Subcutaneous abdominal adipose tissue (tissue), 5 donors: ENCODE data around the gene TRPV4.
"Not testable (repeated sequence)": the region's sequence is repeated elsewhere in the genome, so short reads cannot be mapped to it uniquely, and the experiment has no call there.

Experiments used
- H3K27ac ChIP-seq: one replicate; pipeline ENCODE4 v1.7.0; 2013; ENCODE audit warnings: low read depth, mild to moderate bottlenecking, inconsistent platforms, low read length, moderate library complexity
- H3K27me3 ChIP-seq, 5 donors: one replicate each; pipeline ENCODE4 v1.7.0; 2013; ENCODE audit warnings: low read length in 5 of 5, inconsistent platforms in 1 of 5; ENCODE audit not compliant: control insufficient read depth in 5 of 5, insufficient read depth in 4 of 5
- H3K36me3 ChIP-seq, 5 donors: one replicate each; pipeline ENCODE4 v1.7.0; 2013; ENCODE audit warnings: low read length in 5 of 5; ENCODE audit not compliant: control insufficient read depth in 5 of 5, insufficient read depth in 5 of 5
- H3K4me1 ChIP-seq, 5 donors: one replicate each; pipeline ENCODE4 v1.7.0; 2013; ENCODE audit warnings: low read length in 5 of 5, mild to moderate bottlenecking in 3 of 5, moderate library complexity in 1 of 5; ENCODE audit not compliant: control insufficient read depth in 5 of 5, insufficient read depth in 5 of 5
- H3K4me3 ChIP-seq, 5 donors: one replicate each; pipeline ENCODE4 v1.7.0; 2013; ENCODE audit warnings: low read length in 5 of 5, low read depth in 1 of 5
- H3K9ac ChIP-seq, 5 donors: one replicate each; pipeline ENCODE4 v1.7.0; 2013; ENCODE audit warnings: low read length in 5 of 5, mild to moderate bottlenecking in 4 of 5, moderate library complexity in 3 of 5
- H3K9me3 ChIP-seq, 5 donors: one replicate each; pipeline ENCODE4 v1.7.0; 2013; ENCODE audit warnings: low read length in 5 of 5; ENCODE audit not compliant: control insufficient read depth in 5 of 5
- donor health status: healthy.
- donor health status: healthy.
- donor health status: healthy.
- donor health status: healthy.
- donor health status: healthy.

TRPV4 gene

GRCh38 chr12:109876406-109876805, 43.2 kb upstream of the TRPV4 start:
- H3K9me3 ChIP-seq: no peaks in the 10 kb centered on the region
- peaks cover 7 to 38% (median 24%) of the 10 kb centered on the region in 5 donors for H3K4me1 ChIP-seq
- H3K36me3 ChIP-seq: peaks cover 0 to 10% (median 2%) of the 10 kb centered on the region in 5 donors
- H3K27me3 ChIP-seq: no peaks in the 10 kb centered on the region
- no peak overlapping the region for H3K27ac ChIP-seq
- no peak overlapping the region for H3K4me3 ChIP-seq
- no peak overlapping the region for H3K9ac ChIP-seq

GRCh38 chr12:109875572-109876131, 42.5 kb upstream of the TRPV4 start:
- Histone ChIP-seq H3K9ac (no peak overlapping the region), H3K27ac (no peak overlapping the region), H3K36me3 (peaks cover 0 to 10% (median 2%) of the 10 kb centered on the region in 5 donors), H3K4me3 (no peak overlapping the region), H3K9me3 (no peaks in the 10 kb centered on the region), H3K4me1 (peaks cover 7 to 34% (median 19%) of the 10 kb centered on the region in 5 donors), H3K27me3 (no peaks in the 10 kb centered on the region)

- Histone ChIP-seq H3K9me3 (no peaks in the 10 kb centered on the region), H3K4me1 (peaks cover 2 to 17% (median 5%) of the 10 kb centered on the region in 5 donors), H3K36me3 (peaks cover 0 to 10% (median 2%) of the 10 kb centered on the region in 5 donors), H3K27me3 (no peaks in the 10 kb centered on the region), H3K9ac (no peak overlapping the region), H3K4me3 (no peak overlapping the region), H3K27ac (no peak overlapping the region)
These were observed 40.5 kb upstream of the TRPV4 start for GRCh38 chr12:109873653-109874052.

GRCh38 chr12:109871668-109872314, 38.6 kb upstream of the TRPV4 start:
- Histone ChIP-seq H3K9me3 (no peaks in the 10 kb centered on the region), H3K36me3 (peaks cover 0 to 10% (median 2%) of the 10 kb centered on the region in 5 donors), H3K4me3 (no peak overlapping the region), H3K9ac (no peak overlapping the region), H3K27me3 (no peaks in the 10 kb centered on the region), H3K4me1 (peaks cover 0 to 12% (median 0%) of the 10 kb centered on the region in 5 donors), H3K27ac (no peak overlapping the region)

- Histone ChIP-seq H3K4me1 (peaks cover 0 to 12% (median 0%) of the 10 kb centered on the region in 5 donors), H3K4me3 (no peak overlapping the region)
These were observed 37.5 kb upstream of the TRPV4 start for GRCh38 chr12:109870648-109871047.

GRCh38 chr12:109868182-109869051, 35.2 kb upstream of the TRPV4 start:
- Histone ChIP-seq H3K4me3 (no peak overlapping the region), H3K4me1 (peaks cover 0 to 20% (median 0%) of the 10 kb centered on the region in 5 donors), H3K9ac (no peak overlapping the region), H3K9me3 (no peaks in the 10 kb centered on the region), H3K27me3 (no peaks in the 10 kb centered on the region), H3K36me3 (peaks cover 0 to 10% (median 2%) of the 10 kb centered on the region in 5 donors), H3K27ac (no peak overlapping the region)

More at GRCh38 chr12:109870648-109871047, 37.5 kb upstream of the TRPV4 start:
- H3K27me3 ChIP-seq: no peaks in the 10 kb centered on the region
- no peak overlapping the region for H3K9ac ChIP-seq
- H3K9me3 ChIP-seq: no peaks in the 10 kb centered on the region
- no peak overlapping the region for H3K27ac ChIP-seq
- H3K36me3 ChIP-seq: peaks cover 0 to 10% (median 2%) of the 10 kb centered on the region in 5 donors

- Histone ChIP-seq H3K27ac (no peak overlapping the region), H3K27me3 (no peaks in the 10 kb centered on the region), H3K4me3 (no peak overlapping the region), H3K9me3 (no peaks in the 10 kb centered on the region), H3K9ac (no peak overlapping the region), H3K36me3 (peaks cover 0 to 9% (median 5%) of the 10 kb centered on the region in 5 donors), H3K4me1 (peaks cover 0 to 8% (median 0%) of the 10 kb centered on the region in 5 donors)
These were observed 31.7 kb upstream of the TRPV4 start for GRCh38 chr12:109864916-109865315.

- Histone ChIP-seq H3K27ac (no peak overlapping the region), H3K4me3 (no peak overlapping the region), H3K4me1 (peaks cover 0 to 8% (median 0%) of the 10 kb centered on the region in 5 donors), H3K36me3 (peaks cover 0 to 9% (median 5%) of the 10 kb centered on the region in 5 donors), H3K9ac (peak overlapping the region in 1 of 5 donors; percentile 2), H3K9me3 (no peaks in the 10 kb centered on the region), H3K27me3 (no peaks in the 10 kb centered on the region)
These were observed 30.9 kb upstream of the TRPV4 start for GRCh38 chr12:109863847-109864712.

- peaks cover 0 to 22% (median 17%) of the 10 kb centered on the region in 5 donors for H3K36me3 ChIP-seq
- H3K9ac ChIP-seq, H3K4me3 ChIP-seq, H3K9me3 ChIP-seq, H3K4me1 ChIP-seq, H3K27me3 ChIP-seq, H3K27ac ChIP-seq: not testable (repeated sequence)
These were observed 29.3 kb upstream of the TRPV4 start for GRCh38 chr12:109862491-109862890.
